GM12865 (cell line): ENCODE measurements around the gene JMJD6.
A peak's percentile ranks its signal among the peaks of the same experiment; 100 is the strongest.
"Not testable (repeated sequence)": the region's sequence is repeated elsewhere in the genome, so short reads cannot be mapped to it uniquely, and the experiment has no call there.

Source experiments
- DNase-seq: peaks from one replicate; pipeline ENCODE4 v3.0.0; 2010; ENCODE audit warnings: low read depth
- H3K4me3 ChIP-seq: 2 replicates; pipeline ENCODE4 v1.5.1; 2011; ENCODE audit warnings: mild to moderate bottlenecking, low read depth, low read length, control low read depth
- CTCF ChIP-seq: IDR thresholded peaks from 2 replicates; pipeline ENCODE4 v1.5.1; 2011; ENCODE audit warnings: low read length, control low read depth, low read depth, inconsistent platforms; ENCODE audit not compliant: insufficient read depth; ENCODE audit errors: missing control alignments

Gene JMJD6

GRCh38 chr17:76742958-76743357, 16.6 kb upstream of the JMJD6 start:
- no peak for TF ChIP-seq CTCF
- no peak overlapping the region for H3K4me3 ChIP-seq
- DNase-seq: no peak

- no peak overlapping the region for H3K4me3 ChIP-seq
- no peak for TF ChIP-seq CTCF
- DNase-seq: no peak
Observed at GRCh38 chr17:76740329-76741118, 14.1 kb upstream of the JMJD6 start.

GRCh38 chr17:76739568-76740115, 13.2 kb upstream of the JMJD6 start:
- not testable (repeated sequence) for H3K4me3 ChIP-seq, DNase-seq

- DNase-seq: no peak
- TF ChIP-seq CTCF: no peak
Observed at GRCh38 chr17:76738468-76738850, 12.1 kb upstream of the JMJD6 start.

DNA sequence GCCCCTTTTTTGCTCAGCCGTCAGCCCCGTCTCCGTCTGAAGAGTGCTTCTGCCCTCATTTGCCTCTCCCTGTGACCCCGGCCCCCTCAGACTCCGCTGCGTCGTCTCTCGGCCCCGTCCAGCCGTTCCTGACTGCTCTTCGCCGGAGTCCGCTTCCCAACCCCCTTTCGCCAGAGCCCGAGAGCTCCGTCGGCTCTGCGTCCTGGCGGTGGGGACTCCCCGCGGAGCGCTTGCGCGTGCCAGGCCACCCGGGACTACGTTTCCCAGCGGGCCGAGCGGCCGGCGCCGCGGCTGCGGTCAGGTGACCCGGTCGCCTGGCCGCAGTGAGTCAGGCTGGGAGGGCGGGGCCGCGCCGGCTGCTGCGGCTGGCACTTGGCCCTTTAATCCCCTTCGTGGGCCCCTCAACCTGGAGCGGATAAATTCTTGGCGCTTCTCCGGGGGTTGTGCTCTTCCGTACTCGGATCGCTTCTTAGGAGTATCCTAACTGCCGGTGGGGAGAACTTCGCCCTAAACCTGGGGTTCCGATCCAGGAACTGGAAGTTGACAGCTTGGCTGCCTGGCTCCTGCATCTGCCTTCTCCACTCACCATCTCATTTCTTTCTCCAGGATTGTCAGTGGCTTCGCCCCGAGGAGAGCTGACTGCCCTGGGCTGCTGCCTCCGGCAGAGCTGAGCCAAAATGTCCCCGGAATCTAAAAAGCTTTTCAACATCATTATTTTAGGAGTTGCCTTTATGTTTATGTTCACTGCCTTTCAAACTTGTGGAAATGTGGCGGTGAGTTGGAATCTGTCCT, 11.5 kb upstream of the JMJD6 start, which contains the start of gene MFSD11:
Gene MFSD11 (plus strand): TSS at position 444 of the 792 bp plus-strand sequence. CDS start 234 bp downstream, at position 678.
- TF ChIP-seq CTCF: no peak
- DNase-seq: peak; percentile 96
- H3K4me3 ChIP-seq: peak within 1 kb of the TSS; percentile 87

More at GRCh38 chr17:76738468-76738850, 12.1 kb upstream of the JMJD6 start:
- H3K4me3 ChIP-seq: peak overlapping the region; percentile 87

DNA sequence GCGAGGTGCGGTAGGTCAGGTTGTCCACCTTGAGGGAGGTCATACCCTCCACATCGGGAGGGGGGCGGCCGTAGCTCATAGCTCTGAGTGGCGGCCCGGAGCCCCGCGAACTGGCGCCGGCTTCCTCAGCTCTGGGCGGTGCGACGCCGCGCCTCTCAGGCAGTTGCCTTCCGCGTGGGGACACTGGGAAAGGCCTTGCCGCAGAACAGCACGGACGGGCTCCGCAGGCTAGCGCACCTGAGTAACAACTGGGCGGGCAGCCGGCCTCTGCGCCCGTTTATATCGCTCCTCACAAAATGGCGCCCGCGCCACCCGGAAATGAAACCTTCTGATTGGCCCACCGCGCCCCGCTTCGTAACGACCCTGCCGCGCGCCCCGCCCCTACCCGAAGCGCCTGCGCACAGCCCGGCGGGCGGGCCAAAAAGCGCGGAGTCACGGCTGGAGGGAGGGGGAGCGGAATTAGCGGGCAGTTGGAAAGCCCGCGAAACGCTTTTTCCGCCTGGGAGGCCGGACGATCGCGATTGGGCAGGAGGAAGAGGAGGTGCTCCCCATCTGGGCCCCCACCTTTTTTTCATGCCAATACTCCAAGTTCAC, 10.8 kb upstream of the JMJD6 start, which contains the start of gene SRSF2:
Gene SRSF2 (minus strand): TSS at position 250 of the 594 bp plus-strand sequence. CDS start 171 bp downstream, at position 79.
- no peak for TF ChIP-seq CTCF
- DNase-seq: peak; percentile 99
- H3K4me3 ChIP-seq: peak within 1 kb of the TSS; percentile 87
